ENCODE measurements around the gene PRC1. TPM values are rescaled to one million over a fixed set of nuclear protein-coding genes. Genes with fewer than 3 reads are reported as not detected.

The PRC1 gene
- total RNA-seq, 1 donor from 2014 or later = 19.5 TPM

DNA sequence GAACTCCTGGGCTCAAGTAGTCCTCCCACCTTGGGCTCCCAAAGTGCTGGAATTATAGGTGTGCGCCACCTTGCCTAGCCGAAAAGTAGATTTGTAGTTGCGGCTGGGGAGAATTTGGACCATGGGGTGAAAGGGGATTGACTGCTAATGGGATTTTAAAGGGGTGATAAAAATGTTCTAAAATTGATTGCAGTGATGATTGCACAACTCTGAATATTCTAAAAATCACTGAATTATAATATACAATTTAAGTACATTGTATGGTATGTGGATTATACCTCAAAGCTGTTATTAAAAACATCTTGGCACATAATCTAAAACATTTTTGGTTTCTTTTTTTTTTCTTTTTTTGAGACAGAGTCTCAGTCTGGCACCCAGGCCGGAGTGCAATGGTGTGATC lies 3.9 kb downstream of the PRC1 start:
- H3K9me3 Mint-ChIP-seq (ENCODE audit: unreplicated experiment) = no peaks in the 10 kb centered on the region
- H3K27ac Mint-ChIP-seq (ENCODE audit: unreplicated experiment) = no peak overlapping the region
- H3K36me3 Mint-ChIP-seq (ENCODE audit: low read depth, unreplicated experiment) = no peaks in the 10 kb centered on the region
- H3K27me3 Mint-ChIP-seq (ENCODE audit: unreplicated experiment) = peaks cover 6% of the 10 kb centered on the region
- no peak for DNase-seq (ENCODE audit: low spot score)
- peaks cover 20% of the 10 kb centered on the region for H3K4me1 Mint-ChIP-seq (ENCODE audit: unreplicated experiment)
- no peak overlapping the region for H3K4me3 Mint-ChIP-seq (ENCODE audit: unreplicated experiment)
- TF ChIP-seq, protein P1, sequence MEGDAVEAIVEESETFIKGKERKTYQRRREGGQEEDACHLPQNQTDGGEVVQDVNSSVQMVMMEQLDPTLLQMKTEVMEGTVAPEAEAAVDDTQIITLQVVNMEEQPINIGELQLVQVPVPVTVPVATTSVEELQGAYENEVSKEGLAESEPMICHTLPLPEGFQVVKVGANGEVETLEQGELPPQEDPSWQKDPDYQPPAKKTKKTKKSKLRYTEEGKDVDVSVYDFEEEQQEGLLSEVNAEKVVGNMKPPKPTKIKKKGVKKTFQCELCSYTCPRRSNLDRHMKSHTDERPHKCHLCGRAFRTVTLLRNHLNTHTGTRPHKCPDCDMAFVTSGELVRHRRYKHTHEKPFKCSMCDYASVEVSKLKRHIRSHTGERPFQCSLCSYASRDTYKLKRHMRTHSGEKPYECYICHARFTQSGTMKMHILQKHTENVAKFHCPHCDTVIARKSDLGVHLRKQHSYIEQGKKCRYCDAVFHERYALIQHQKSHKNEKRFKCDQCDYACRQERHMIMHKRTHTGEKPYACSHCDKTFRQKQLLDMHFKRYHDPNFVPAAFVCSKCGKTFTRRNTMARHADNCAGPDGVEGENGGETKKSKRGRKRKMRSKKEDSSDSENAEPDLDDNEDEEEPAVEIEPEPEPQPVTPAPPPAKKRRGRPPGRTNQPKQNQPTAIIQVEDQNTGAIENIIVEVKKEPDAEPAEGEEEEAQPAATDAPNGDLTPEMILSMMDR (IDR thresholded peaks at IDR 0.05; ENCODE audit: unreplicated experiment) = no peak

DNA sequence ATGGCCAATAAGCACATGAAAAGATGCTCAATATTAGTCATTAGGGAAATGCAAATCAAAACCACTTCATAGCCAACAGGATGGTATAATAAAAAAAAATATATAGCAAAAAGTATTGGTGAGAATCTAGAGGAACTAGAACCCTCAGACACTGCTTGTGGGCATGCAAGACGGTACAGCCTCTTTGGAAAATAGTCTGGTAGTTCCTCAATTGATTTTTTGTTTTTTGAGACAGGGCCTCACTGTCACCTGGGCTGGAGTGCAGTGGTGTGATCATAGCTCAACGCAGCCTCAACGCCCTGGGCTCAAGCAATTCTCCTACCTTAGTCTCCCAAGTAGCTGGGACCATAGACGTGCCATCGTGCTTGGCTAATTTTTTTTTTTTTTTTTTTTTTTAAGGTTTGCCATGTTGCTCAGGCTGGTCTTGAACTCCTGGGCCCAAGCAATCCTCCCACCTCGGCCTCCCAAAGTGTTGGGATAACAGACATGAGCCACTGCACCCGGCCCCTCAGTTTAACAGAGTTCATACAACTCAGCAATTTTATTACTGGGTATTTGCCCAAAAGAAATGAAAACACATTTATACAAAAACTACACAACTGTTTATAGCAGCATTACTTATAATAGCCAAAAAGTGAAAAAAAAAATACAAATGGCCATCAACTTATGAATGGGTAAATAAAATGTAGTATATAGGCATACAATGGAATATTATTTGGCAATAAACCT lies 5.1 kb downstream of the PRC1 start:
- peaks cover 2% of the 10 kb centered on the region for H3K27me3 Mint-ChIP-seq (ENCODE audit: unreplicated experiment)
- peaks cover 12% of the 10 kb centered on the region for H3K4me1 Mint-ChIP-seq (ENCODE audit: unreplicated experiment)
- no peaks in the 10 kb centered on the region for H3K36me3 Mint-ChIP-seq (ENCODE audit: low read depth, unreplicated experiment)
- no peak for DNase-seq (ENCODE audit: low spot score)
- TF ChIP-seq, protein P1 (IDR thresholded peaks at IDR 0.05; ENCODE audit: unreplicated experiment) = no peak
- H3K4me3 Mint-ChIP-seq (ENCODE audit: unreplicated experiment) = no peak overlapping the region
- no peaks in the 10 kb centered on the region for H3K9me3 Mint-ChIP-seq (ENCODE audit: unreplicated experiment)
- no peak overlapping the region for H3K27ac Mint-ChIP-seq (ENCODE audit: unreplicated experiment)

DNA sequence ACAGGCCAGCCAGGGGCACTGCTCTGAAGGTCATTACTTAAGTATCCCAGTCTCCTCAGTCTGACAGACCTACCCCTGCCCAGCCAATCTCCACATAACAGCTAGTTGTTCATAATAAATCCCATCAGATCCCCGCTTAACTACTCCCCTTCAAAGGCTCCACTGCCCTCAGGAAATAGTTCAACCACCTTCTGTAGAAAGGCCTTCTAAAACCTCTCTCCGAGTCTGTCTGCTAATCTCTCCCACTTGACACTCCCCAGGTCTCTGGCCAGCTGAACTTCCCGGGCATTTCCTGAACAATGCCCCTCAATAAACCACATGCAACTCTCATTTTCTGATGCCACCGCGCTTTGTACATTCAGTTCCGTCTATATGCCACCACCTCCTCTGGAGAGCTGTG lies 6.0 kb downstream of the PRC1 start:
- H3K27ac Mint-ChIP-seq (ENCODE audit: unreplicated experiment) = no peak overlapping the region
- H3K4me3 Mint-ChIP-seq (ENCODE audit: unreplicated experiment) = no peak overlapping the region

DNA sequence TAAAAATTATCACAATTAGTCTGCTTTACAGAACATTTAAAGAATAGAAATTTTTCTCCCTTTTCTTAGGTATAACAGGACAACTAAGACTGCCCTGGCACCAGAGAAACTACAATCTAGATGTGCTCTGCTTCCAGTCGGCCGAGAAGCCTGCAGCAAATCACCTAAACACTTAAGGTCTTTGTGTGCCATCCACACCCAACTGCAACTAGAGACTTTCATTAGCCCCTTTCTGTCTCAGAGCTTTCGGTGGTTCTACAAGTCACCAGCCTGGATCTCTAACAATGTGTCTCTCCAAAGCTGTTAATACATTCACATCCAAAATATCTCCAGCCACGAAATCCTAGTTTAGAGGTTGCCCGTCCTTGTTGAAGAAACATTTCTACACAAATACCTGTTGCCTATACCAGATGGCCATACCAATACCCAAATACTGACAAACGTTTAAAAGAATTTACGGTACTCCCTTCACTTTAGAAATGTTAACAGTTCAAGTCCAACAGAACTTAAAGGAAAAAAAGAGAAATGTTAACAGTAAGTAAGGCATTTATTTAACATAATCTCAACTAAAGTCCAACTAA lies 6.7 kb downstream of the PRC1 start:
- Mint-ChIP-seq H3K36me3 (ENCODE audit: low read depth, unreplicated experiment) (no peaks in the 10 kb centered on the region), H3K27me3 (ENCODE audit: unreplicated experiment) (peaks cover 2% of the 10 kb centered on the region), H3K4me3 (ENCODE audit: unreplicated experiment) (no peak overlapping the region), H3K9me3 (ENCODE audit: unreplicated experiment) (no peaks in the 10 kb centered on the region), H3K27ac (ENCODE audit: unreplicated experiment) (no peak overlapping the region), H3K4me1 (ENCODE audit: unreplicated experiment) (peaks cover 13% of the 10 kb centered on the region)
- TF ChIP-seq, protein P1 (IDR thresholded peaks at IDR 0.05; ENCODE audit: unreplicated experiment) = no peak
- no peak for DNase-seq (ENCODE audit: low spot score)

More for the DNA sequence above, 6.0 kb downstream of the PRC1 start:
- Mint-ChIP-seq H3K27me3 (ENCODE audit: unreplicated experiment) (peaks cover 2% of the 10 kb centered on the region), H3K36me3 (ENCODE audit: low read depth, unreplicated experiment) (no peaks in the 10 kb centered on the region), H3K4me1 (ENCODE audit: unreplicated experiment) (peaks cover 10% of the 10 kb centered on the region), H3K9me3 (ENCODE audit: unreplicated experiment) (no peaks in the 10 kb centered on the region)
- TF ChIP-seq, protein P1 (IDR thresholded peaks at IDR 0.05; ENCODE audit: unreplicated experiment) = no peak
- no peak for DNase-seq (ENCODE audit: low spot score)
